HG03342 (cell line): ENCODE results near the gene EMP2.
"Not testable (repeated sequence)": the region's sequence is repeated elsewhere in the genome, so short reads cannot be mapped to it uniquely, and the experiment has no call there.

Experiments
- ATAC-seq: cut with Tn5 transposase; IDR thresholded peaks from one replicate; pipeline ENCODE4 v1.9.1; 2021; ENCODE audit warnings: mild to moderate bottlenecking, moderate library complexity; ENCODE audit not compliant: unreplicated experiment

Gene EMP2

GRCh38 chr16:10552998-10553491, 27.4 kb downstream of the EMP2 start:
- peak; percentile 94 for ATAC-seq

GRCh38 chr16:10552281-10552680, 28.1 kb downstream of the EMP2 start:
- no peak for ATAC-seq

- no peak for ATAC-seq
Observed at GRCh38 chr16:10551881-10552280, 28.5 kb downstream of the EMP2 start.

GRCh38 chr16:10548404-10548803, 32.0 kb downstream of the EMP2 start:
- no peak for ATAC-seq

- no peak for ATAC-seq
Observed at GRCh38 chr16:10547708-10548107, 32.7 kb downstream of the EMP2 start.

- no peak for ATAC-seq
Observed at GRCh38 chr16:10543231-10543977, 37.0 kb downstream of the EMP2 start.

- no peak for ATAC-seq
Observed at GRCh38 chr16:10541366-10541765, 39.0 kb downstream of the EMP2 start.

- no peak for ATAC-seq
Observed at GRCh38 chr16:10539793-10540192, 40.6 kb downstream of the EMP2 start.

GRCh38 chr16:10539236-10539635, 41.2 kb downstream of the EMP2 start:
- ATAC-seq = no peak

- no peak for ATAC-seq
Observed at GRCh38 chr16:10538583-10538982, 41.8 kb downstream of the EMP2 start.

- ATAC-seq = no peak
Observed at GRCh38 chr16:10537946-10538345, 42.5 kb downstream of the EMP2 start.

GRCh38 chr16:10536814-10537389, 43.5 kb downstream of the EMP2 start:
- ATAC-seq = no peak

- not testable (repeated sequence) for ATAC-seq
Observed at GRCh38 chr16:10536328-10536727, 44.1 kb downstream of the EMP2 start.

GRCh38 chr16:10535461-10535860, 44.9 kb downstream of the EMP2 start:
- ATAC-seq = no peak

- ATAC-seq = no peak
Observed at GRCh38 chr16:10534748-10535147, 45.6 kb downstream of the EMP2 start.

GRCh38 chr16:10533612-10534011, 46.8 kb downstream of the EMP2 start:
- ATAC-seq = not testable (repeated sequence)

- no peak for ATAC-seq
Observed at GRCh38 chr16:10531582-10531981, 48.8 kb downstream of the EMP2 start.

- no peak for ATAC-seq
Observed at GRCh38 chr16:10530685-10531084, 49.7 kb downstream of the EMP2 start.

- no peak for ATAC-seq
Observed at GRCh38 chr16:10529895-10530669, 50.3 kb downstream of the EMP2 start.

GRCh38 chr16:10528635-10529034, 51.8 kb downstream of the EMP2 start:
- ATAC-seq = no peak

GRCh38 chr16:10526962-10527361, 53.4 kb downstream of the EMP2 start:
- no peak for ATAC-seq
